ENCODE measurements around the gene VPS11. TPM values are rescaled to one million over a fixed set of nuclear protein-coding genes. Genes with fewer than 3 reads are reported as not detected.

The VPS11 gene
- total RNA-seq, 6 experiments from 2014 or later, result 27.4 to 31.4 (median 27.8) TPM

- peaks cover 28% of the 10 kb centered on the region for H3K4me1 Mint-ChIP-seq (ENCODE audit: low read depth)
- peak; percentile 99 for DNase-seq
- H3K9me3 Mint-ChIP-seq, result no peaks in the 10 kb centered on the region
- H3K36me3 Mint-ChIP-seq (ENCODE audit: low read depth), result peaks cover 4% of the 10 kb centered on the region; the same call in 1 of the 2 replicates
- TF ChIP-seq, protein P1, sequence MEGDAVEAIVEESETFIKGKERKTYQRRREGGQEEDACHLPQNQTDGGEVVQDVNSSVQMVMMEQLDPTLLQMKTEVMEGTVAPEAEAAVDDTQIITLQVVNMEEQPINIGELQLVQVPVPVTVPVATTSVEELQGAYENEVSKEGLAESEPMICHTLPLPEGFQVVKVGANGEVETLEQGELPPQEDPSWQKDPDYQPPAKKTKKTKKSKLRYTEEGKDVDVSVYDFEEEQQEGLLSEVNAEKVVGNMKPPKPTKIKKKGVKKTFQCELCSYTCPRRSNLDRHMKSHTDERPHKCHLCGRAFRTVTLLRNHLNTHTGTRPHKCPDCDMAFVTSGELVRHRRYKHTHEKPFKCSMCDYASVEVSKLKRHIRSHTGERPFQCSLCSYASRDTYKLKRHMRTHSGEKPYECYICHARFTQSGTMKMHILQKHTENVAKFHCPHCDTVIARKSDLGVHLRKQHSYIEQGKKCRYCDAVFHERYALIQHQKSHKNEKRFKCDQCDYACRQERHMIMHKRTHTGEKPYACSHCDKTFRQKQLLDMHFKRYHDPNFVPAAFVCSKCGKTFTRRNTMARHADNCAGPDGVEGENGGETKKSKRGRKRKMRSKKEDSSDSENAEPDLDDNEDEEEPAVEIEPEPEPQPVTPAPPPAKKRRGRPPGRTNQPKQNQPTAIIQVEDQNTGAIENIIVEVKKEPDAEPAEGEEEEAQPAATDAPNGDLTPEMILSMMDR (IDR thresholded peaks at IDR 0.05), result no peak
- H3K27me3 Mint-ChIP-seq (ENCODE audit: insufficient read depth), result no peaks in the 10 kb centered on the region
- peak within 1 kb of the TSS; percentile 85 for H3K27ac Mint-ChIP-seq
- peak within 1 kb of the TSS; percentile 97 for H3K4me3 Mint-ChIP-seq
Observed at GRCh38 chr11:119121008-119121810, 53.6 kb downstream of the VPS11 start, which contains the start of gene HINFP. Gene HINFP (plus strand): TSS chr11:119121580. CDS start chr11:119126945, 5,365 bp downstream.

GRCh38 chr11:119121811-119122124, 54.1 kb downstream of the VPS11 start:
- H3K4me3 Mint-ChIP-seq, result peak overlapping the region; percentile 97

DNA sequence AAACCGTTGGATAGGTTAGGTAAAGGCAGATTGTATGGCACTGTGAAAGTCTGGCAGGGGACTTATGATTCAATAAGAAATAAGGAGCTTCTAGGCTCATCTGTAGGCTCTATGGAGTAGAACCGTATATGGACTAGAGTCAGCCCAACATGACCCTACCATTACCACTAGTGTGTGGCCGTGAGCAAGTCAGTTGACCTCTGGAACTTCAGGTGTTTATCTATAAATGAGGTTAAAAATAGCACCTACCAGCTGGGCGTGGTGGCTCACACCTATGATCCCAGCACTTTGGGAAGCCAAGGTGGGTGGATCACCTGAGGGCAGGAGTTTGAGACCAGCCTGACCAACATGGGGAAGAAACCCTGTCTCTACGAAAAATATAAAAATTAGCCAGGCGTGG, 58.2 kb downstream of the VPS11 start:
- Mint-ChIP-seq H3K4me3 (no peak overlapping the region), H3K4me1 (ENCODE audit: low read depth) (peaks cover 32% of the 10 kb centered on the region), H3K9me3 (no peaks in the 10 kb centered on the region), H3K27me3 (ENCODE audit: insufficient read depth) (no peaks in the 10 kb centered on the region), H3K27ac (no peak overlapping the region), H3K36me3 (ENCODE audit: low read depth) (peaks cover 16% of the 10 kb centered on the region)
- TF ChIP-seq, protein P1 (IDR thresholded peaks at IDR 0.05), result no peak
- DNase-seq, result no peak

More at GRCh38 chr11:119121811-119122124, 54.1 kb downstream of the VPS11 start:
- peaks cover 28% of the 10 kb centered on the region for H3K4me1 Mint-ChIP-seq (ENCODE audit: low read depth)
- H3K9me3 Mint-ChIP-seq, result no peaks in the 10 kb centered on the region
- H3K36me3 Mint-ChIP-seq (ENCODE audit: low read depth), result peaks cover 4% of the 10 kb centered on the region; the same call in 1 of the 2 replicates
- TF ChIP-seq, protein P1 (IDR thresholded peaks at IDR 0.05), result no peak
- no peaks in the 10 kb centered on the region for H3K27me3 Mint-ChIP-seq (ENCODE audit: insufficient read depth)
- no peak for DNase-seq
- peak overlapping the region; percentile 77 for H3K27ac Mint-ChIP-seq

DNA sequence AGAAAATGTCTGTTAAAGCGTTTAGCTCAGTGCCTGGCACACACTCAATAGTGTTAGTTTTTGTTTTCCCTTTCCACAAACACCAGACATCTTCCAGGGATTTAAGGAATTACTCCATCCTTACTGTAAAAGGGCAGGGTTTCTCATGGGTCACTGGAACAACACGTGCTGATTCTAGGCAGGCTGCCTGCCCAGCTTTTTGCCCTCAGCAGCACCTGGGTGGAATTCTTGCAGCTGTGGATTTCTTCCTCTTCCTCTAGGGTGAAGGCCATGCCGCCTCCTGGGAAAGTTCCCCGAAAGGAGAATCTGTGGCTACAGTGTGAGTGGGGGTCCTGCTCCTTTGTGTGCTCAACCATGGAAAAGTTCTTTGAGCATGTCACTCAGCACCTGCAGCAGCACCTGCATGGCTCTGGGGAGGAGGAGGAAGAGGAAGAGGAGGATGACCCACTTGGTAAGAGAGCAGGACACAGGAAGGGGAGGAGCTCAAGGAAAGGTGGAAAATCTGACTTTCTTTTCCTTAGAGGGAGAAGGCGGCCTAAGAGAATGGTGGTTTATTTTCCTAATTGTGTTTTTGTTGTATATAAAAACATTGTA, 59.2 kb downstream of the VPS11 start:
- Mint-ChIP-seq H3K27ac (no peak overlapping the region), H3K36me3 (ENCODE audit: low read depth) (peaks cover 20% of the 10 kb centered on the region)

DNA sequence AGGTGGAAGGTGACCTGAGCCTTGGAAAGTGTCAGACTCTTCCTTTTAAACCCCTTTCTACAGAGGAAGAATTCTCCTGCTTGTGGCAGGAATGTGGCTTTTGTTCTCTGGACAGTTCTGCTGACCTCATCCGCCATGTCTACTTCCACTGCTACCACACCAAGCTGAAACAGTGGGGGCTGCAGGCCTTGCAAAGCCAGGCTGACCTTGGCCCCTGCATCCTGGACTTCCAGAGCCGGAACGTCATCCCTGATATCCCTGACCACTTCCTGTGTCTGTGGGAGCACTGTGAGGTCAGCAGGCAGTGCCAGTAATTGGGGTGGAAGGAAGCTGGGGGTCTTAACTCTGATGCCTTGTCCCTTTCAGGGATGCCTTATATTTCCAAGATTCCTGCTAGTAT, 63.0 kb downstream of the VPS11 start:
- H3K4me3 Mint-ChIP-seq, result no peak overlapping the region
- TF ChIP-seq, protein P1 (IDR thresholded peaks at IDR 0.05), result no peak
- no peak overlapping the region; the same call in 1 of the 2 replicates for H3K27ac Mint-ChIP-seq
- H3K36me3 Mint-ChIP-seq (ENCODE audit: low read depth), result peaks cover 32% of the 10 kb centered on the region
- peaks cover 17% of the 10 kb centered on the region for H3K4me1 Mint-ChIP-seq (ENCODE audit: low read depth)
- DNase-seq, result no peak
- no peaks in the 10 kb centered on the region for H3K9me3 Mint-ChIP-seq
- H3K27me3 Mint-ChIP-seq (ENCODE audit: insufficient read depth), result no peaks in the 10 kb centered on the region

More for the DNA sequence above, 59.2 kb downstream of the VPS11 start:
- Mint-ChIP-seq H3K27me3 (ENCODE audit: insufficient read depth) (no peaks in the 10 kb centered on the region), H3K9me3 (no peaks in the 10 kb centered on the region), H3K4me1 (ENCODE audit: low read depth) (peaks cover 32% of the 10 kb centered on the region), H3K4me3 (no peak overlapping the region)
- DNase-seq, result no peak
- TF ChIP-seq, protein P1 (IDR thresholded peaks at IDR 0.05), result no peak

Small RNA genes lying within 50 kb of the gene (microRNA-seq; reads per million reads assigned to microRNA genes)
- gene MIR3656, result not detected

Other genes starting within 250 kb of the VPS11 start
- gene CXCR5, start 183.9 kb upstream of the VPS11 start, total RNA-seq (2021; fragmentation: NEBNext Ultra II Directional; extraction: Animal tissue kit (Norgen Biotek cat#: 25700)), result under 1 TPM in 1 of 6 experiments, not detected in 5; 0.06 TPM
- gene BCL9L, start 141.9 kb upstream of the VPS11 start, total RNA-seq (2021; fragmentation: NEBNext Ultra II Directional; extraction: Animal tissue kit (Norgen Biotek cat#: 25700)), result 100 to 1,000 TPM; 120 to 135 (median 127) TPM
- under 1 TPM in 4 of 6 experiments, not detected in 2; 0.19 to 0.83 (median 0.29) TPM for gene UPK2, start 111.5 kb upstream of the VPS11 start, total RNA-seq (2021; fragmentation: NEBNext Ultra II Directional; extraction: Animal tissue kit (Norgen Biotek cat#: 25700))
- not detected for gene FOXR1, start 96.1 kb upstream of the VPS11 start, total RNA-seq (2021; fragmentation: NEBNext Ultra II Directional; extraction: Animal tissue kit (Norgen Biotek cat#: 25700))
- 10 to 100 TPM; 15.5 to 19.1 (median 17.0) TPM for gene CENATAC, start 69.7 kb upstream of the VPS11 start, total RNA-seq (2021; fragmentation: NEBNext Ultra II Directional; extraction: Animal tissue kit (Norgen Biotek cat#: 25700))
- 100 to 1,000 TPM; 699 to 981 (median 857) TPM for gene RPS25, start 49.5 kb upstream of the VPS11 start, total RNA-seq (2021; fragmentation: NEBNext Ultra II Directional; extraction: Animal tissue kit (Norgen Biotek cat#: 25700))
- gene TRAPPC4, start 49.1 kb upstream of the VPS11 start, total RNA-seq (2021; fragmentation: NEBNext Ultra II Directional; extraction: Animal tissue kit (Norgen Biotek cat#: 25700)), result 10 to 100 TPM; 71.7 to 92.6 (median 81.4) TPM
- gene SLC37A4, start 36.9 kb upstream of the VPS11 start, total RNA-seq (2021; fragmentation: NEBNext Ultra II Directional; extraction: Animal tissue kit (Norgen Biotek cat#: 25700)), result 10 to 100 TPM in 3 of 6 experiments, 1 to 10 TPM in 3; 7.1 to 12.0 (median 10.3) TPM
- 100 to 1,000 TPM; 141 to 180 (median 163) TPM for gene HYOU1, start 10.6 kb upstream of the VPS11 start, total RNA-seq (2021; fragmentation: NEBNext Ultra II Directional; extraction: Animal tissue kit (Norgen Biotek cat#: 25700))
- 10 to 100 TPM; 31.1 to 45.6 (median 41.9) TPM for gene HMBS, start 17.1 kb downstream of the VPS11 start, total RNA-seq (2021; fragmentation: NEBNext Ultra II Directional; extraction: Animal tissue kit (Norgen Biotek cat#: 25700))
- gene DPAGT1, start 34.0 kb downstream of the VPS11 start, total RNA-seq (2021; fragmentation: NEBNext Ultra II Directional; extraction: Animal tissue kit (Norgen Biotek cat#: 25700)), result 10 to 100 TPM; 40.5 to 52.5 (median 49.1) TPM
- 10 to 100 TPM; 10.0 to 13.5 (median 10.8) TPM for gene C2CD2L, start 39.5 kb downstream of the VPS11 start, total RNA-seq (2021; fragmentation: NEBNext Ultra II Directional; extraction: Animal tissue kit (Norgen Biotek cat#: 25700))
- 10 to 100 TPM in 4 of 6 experiments, 1 to 10 TPM in 2; 9.9 to 13.4 (median 11.3) TPM for gene HINFP, start 53.8 kb downstream of the VPS11 start, total RNA-seq (2021; fragmentation: NEBNext Ultra II Directional; extraction: Animal tissue kit (Norgen Biotek cat#: 25700))
- under 1 TPM; 0.05 to 0.50 (median 0.18) TPM for gene ABCG4, start 81.2 kb downstream of the VPS11 start, total RNA-seq (2021; fragmentation: NEBNext Ultra II Directional; extraction: Animal tissue kit (Norgen Biotek cat#: 25700))
- gene NLRX1, start 100.9 kb downstream of the VPS11 start, total RNA-seq (2021; fragmentation: NEBNext Ultra II Directional; extraction: Animal tissue kit (Norgen Biotek cat#: 25700)), result 10 to 100 TPM; 11.8 to 14.5 (median 12.9) TPM
- not detected for gene NHERF4, start 117.7 kb downstream of the VPS11 start, total RNA-seq (2021; fragmentation: NEBNext Ultra II Directional; extraction: Animal tissue kit (Norgen Biotek cat#: 25700))
- 10 to 100 TPM; 24.2 to 31.2 (median 26.1) TPM for gene CBL, start 138.5 kb downstream of the VPS11 start, total RNA-seq (2021; fragmentation: NEBNext Ultra II Directional; extraction: Animal tissue kit (Norgen Biotek cat#: 25700))
- gene MCAM, start 249.3 kb downstream of the VPS11 start, total RNA-seq (2021; fragmentation: NEBNext Ultra II Directional; extraction: Animal tissue kit (Norgen Biotek cat#: 25700)), result 1 to 10 TPM; 1.8 to 7.7 (median 6.9) TPM

Measured in HFFc6 (cell line).